Activated CD4-positive, alpha-beta T cell treated with anti-CD3 and anti-CD28 coated beads for 36 hours (primary cell): ENCODE results near the gene REEP2. TPM values are rescaled to one million over a fixed set of nuclear protein-coding genes. Genes with fewer than 3 reads are reported as not detected.

Experiments
- total RNA-seq, 2 experiments: library from RNA; stranded (reverse); gene quantifications; one replicate each; pipeline ENCODE4 v1.2.3, GENCODE V29; 2021

The REEP2 gene
- total RNA-seq, 2 experiments from 2014 or later: 4.0 to 5.6 TPM

Other genes starting within 250 kb of the REEP2 start
- 10 to 100 TPM; 34.0 to 38.1 TPM for gene CDC23, start 225.7 kb upstream of the REEP2 start, total RNA-seq
- gene GFRA3, start 164.4 kb upstream of the REEP2 start, total RNA-seq: under 1 TPM in 1 of 2 experiments, not detected in 1; 0.09 TPM
- 10 to 100 TPM; 15.9 to 19.0 TPM for gene CDC25C, start 107.3 kb upstream of the REEP2 start, total RNA-seq
- gene FAM53C, start 100.8 kb upstream of the REEP2 start, total RNA-seq: 10 to 100 TPM; 22.8 to 25.9 TPM
- gene KDM3B, start 86.4 kb upstream of the REEP2 start, total RNA-seq: 10 to 100 TPM; 39.0 to 40.9 TPM
- 10 to 100 TPM; 45.3 to 48.8 TPM for gene EGR1, start 26.4 kb downstream of the REEP2 start, total RNA-seq
- gene ETF1, start 104.2 kb downstream of the REEP2 start, total RNA-seq: 100 to 1,000 TPM; 140 to 156 TPM
- gene HSPA9, start 136.3 kb downstream of the REEP2 start, total RNA-seq: 100 to 1,000 TPM; 431 to 466 TPM